ENCODE results near the gene HECTD4.

The HECTD4 gene

GRCh38 chr12:112381883-112382796 is at the start of gene HECTD4:
Gene HECTD4 (minus strand): TSS chr12:112382431. CDS start chr12:112382128, 303 bp downstream.
- Mint-ChIP-seq H3K27ac (peak within 1 kb of the TSS; percentile 97), H3K36me3 (ENCODE audit: low read depth) (peaks cover 19% of the 10 kb centered on the region), H3K4me1 (peaks cover 29% of the 10 kb centered on the region), H3K9me3 (peaks cover 6% of the 10 kb centered on the region), H3K4me3 (peak within 1 kb of the TSS; percentile 97), H3K27me3 (ENCODE audit: low read depth, poor library complexity) (no peaks in the 10 kb centered on the region)
- DNase-seq: peak; percentile 99
- TF ChIP-seq CTCF (IDR thresholded peaks at IDR 0.05): no peak

GRCh38 chr12:112431965-112432364 is 49.7 kb upstream of the HECTD4 start:
- Mint-ChIP-seq H3K4me1 (no peaks in the 10 kb centered on the region), H3K9me3 (no peaks in the 10 kb centered on the region), H3K27me3 (ENCODE audit: low read depth, poor library complexity) (no peaks in the 10 kb centered on the region), H3K27ac (peak overlapping the region; percentile 47), H3K36me3 (ENCODE audit: low read depth) (peaks cover 24% of the 10 kb centered on the region), H3K4me3 (no peak overlapping the region)
- no peak for DNase-seq
- no peak for TF ChIP-seq CTCF (IDR thresholded peaks at IDR 0.05)

- peaks cover 29% of the 10 kb centered on the region for H3K36me3 Mint-ChIP-seq (ENCODE audit: low read depth)
- TF ChIP-seq CTCF (IDR thresholded peaks at IDR 0.05): no peak
- no peak for DNase-seq
- no peaks in the 10 kb centered on the region for H3K27me3 Mint-ChIP-seq (ENCODE audit: low read depth, poor library complexity)
- H3K9me3 Mint-ChIP-seq: no peaks in the 10 kb centered on the region
- peak overlapping the region; percentile 47 for H3K27ac Mint-ChIP-seq
- no peak overlapping the region for H3K4me3 Mint-ChIP-seq
- H3K4me1 Mint-ChIP-seq: no peaks in the 10 kb centered on the region
Observed at GRCh38 chr12:112430929-112431328, 48.7 kb upstream of the HECTD4 start.

GRCh38 chr12:112427760-112428159 is 45.5 kb upstream of the HECTD4 start:
- no peaks in the 10 kb centered on the region for H3K9me3 Mint-ChIP-seq
- H3K27ac Mint-ChIP-seq: no peak overlapping the region
- no peaks in the 10 kb centered on the region for H3K27me3 Mint-ChIP-seq (ENCODE audit: low read depth, poor library complexity)
- peaks cover 6% of the 10 kb centered on the region for H3K4me1 Mint-ChIP-seq
- no peak for DNase-seq
- peaks cover 29% of the 10 kb centered on the region for H3K36me3 Mint-ChIP-seq (ENCODE audit: low read depth)
- no peak for TF ChIP-seq CTCF (IDR thresholded peaks at IDR 0.05)
- H3K4me3 Mint-ChIP-seq: no peak overlapping the region

GRCh38 chr12:112425582-112426382 is 43.6 kb upstream of the HECTD4 start:
- Mint-ChIP-seq H3K27me3 (ENCODE audit: low read depth, poor library complexity) (no peaks in the 10 kb centered on the region), H3K36me3 (ENCODE audit: low read depth) (peaks cover 16% of the 10 kb centered on the region), H3K9me3 (no peaks in the 10 kb centered on the region), H3K27ac (no peak overlapping the region), H3K4me1 (peaks cover 21% of the 10 kb centered on the region), H3K4me3 (no peak overlapping the region)
- no peak for DNase-seq
- no peak for TF ChIP-seq CTCF (IDR thresholded peaks at IDR 0.05)
